ENCODE results near the gene MCM7. TPM values are rescaled to one million over a fixed set of nuclear protein-coding genes. Genes with fewer than 3 reads are reported as not detected.
A peak's percentile ranks its signal among the peaks of the same experiment; 100 is the strongest.

The MCM7 gene
- total RNA-seq, 1 donor from 2014 or later, result 196 TPM

DNA sequence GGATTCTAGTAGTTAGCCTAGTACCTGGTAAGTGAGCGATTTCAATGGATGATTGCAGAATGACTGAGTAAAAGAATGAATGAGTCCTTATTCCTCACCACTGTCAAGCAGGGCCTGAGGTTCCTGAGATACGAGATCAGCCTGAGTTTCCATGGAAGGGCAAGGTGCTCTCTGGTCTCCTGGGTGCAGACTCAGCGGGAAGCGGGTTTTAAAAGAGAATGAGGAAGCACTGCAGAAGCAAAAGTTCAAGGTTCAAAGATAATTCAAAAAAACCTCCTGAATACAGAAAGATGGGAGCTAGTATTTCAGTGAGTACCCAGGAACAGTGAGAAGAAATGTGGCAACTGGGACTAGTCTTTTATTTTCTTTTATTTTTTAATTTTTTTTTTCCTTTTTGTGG, 24.0 kb downstream of the MCM7 start:
- Mint-ChIP-seq H3K27me3 (ENCODE audit: unreplicated experiment) (peaks cover 20% of the 10 kb centered on the region), H3K4me1 (ENCODE audit: low read depth, unreplicated experiment) (peaks cover 8% of the 10 kb centered on the region), H3K9me3 (ENCODE audit: unreplicated experiment) (peaks cover 23% of the 10 kb centered on the region), H3K27ac (ENCODE audit: unreplicated experiment) (no peak overlapping the region), H3K36me3 (ENCODE audit: unreplicated experiment) (peaks cover 44% of the 10 kb centered on the region), H3K4me3 (ENCODE audit: unreplicated experiment) (no peak overlapping the region)
- TF ChIP-seq, protein P1, sequence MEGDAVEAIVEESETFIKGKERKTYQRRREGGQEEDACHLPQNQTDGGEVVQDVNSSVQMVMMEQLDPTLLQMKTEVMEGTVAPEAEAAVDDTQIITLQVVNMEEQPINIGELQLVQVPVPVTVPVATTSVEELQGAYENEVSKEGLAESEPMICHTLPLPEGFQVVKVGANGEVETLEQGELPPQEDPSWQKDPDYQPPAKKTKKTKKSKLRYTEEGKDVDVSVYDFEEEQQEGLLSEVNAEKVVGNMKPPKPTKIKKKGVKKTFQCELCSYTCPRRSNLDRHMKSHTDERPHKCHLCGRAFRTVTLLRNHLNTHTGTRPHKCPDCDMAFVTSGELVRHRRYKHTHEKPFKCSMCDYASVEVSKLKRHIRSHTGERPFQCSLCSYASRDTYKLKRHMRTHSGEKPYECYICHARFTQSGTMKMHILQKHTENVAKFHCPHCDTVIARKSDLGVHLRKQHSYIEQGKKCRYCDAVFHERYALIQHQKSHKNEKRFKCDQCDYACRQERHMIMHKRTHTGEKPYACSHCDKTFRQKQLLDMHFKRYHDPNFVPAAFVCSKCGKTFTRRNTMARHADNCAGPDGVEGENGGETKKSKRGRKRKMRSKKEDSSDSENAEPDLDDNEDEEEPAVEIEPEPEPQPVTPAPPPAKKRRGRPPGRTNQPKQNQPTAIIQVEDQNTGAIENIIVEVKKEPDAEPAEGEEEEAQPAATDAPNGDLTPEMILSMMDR (IDR thresholded peaks at IDR 0.05; ENCODE audit: partially characterized antibody, unreplicated experiment), result no peak
- DNase-seq, result no peak

DNA sequence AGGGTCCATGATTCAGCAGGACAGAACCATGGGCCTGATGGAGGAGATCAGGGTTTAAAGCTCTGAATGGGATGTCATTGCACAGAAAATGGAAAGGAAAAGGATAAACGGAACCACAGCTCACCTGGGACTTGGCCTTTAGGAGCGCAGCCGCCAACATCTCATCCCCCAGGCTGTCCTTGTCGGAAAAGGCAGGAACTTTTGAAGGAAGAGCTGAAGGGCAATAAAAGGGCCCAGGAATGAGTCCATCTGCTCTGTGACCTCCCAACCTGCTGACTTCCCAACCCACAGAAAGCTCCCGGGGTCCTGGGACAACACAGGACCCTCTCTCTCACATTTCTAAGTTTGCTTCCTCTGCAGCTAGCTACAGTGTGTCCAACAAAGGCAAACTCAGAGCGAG, 25.8 kb downstream of the MCM7 start:
- H3K27me3 Mint-ChIP-seq (ENCODE audit: unreplicated experiment), result peaks cover 30% of the 10 kb centered on the region
- DNase-seq, result no peak
- H3K9me3 Mint-ChIP-seq (ENCODE audit: unreplicated experiment), result peaks cover 39% of the 10 kb centered on the region
- peaks cover 8% of the 10 kb centered on the region for H3K4me1 Mint-ChIP-seq (ENCODE audit: low read depth, unreplicated experiment)
- H3K4me3 Mint-ChIP-seq (ENCODE audit: unreplicated experiment), result peak overlapping the region; percentile 34
- peaks cover 62% of the 10 kb centered on the region for H3K36me3 Mint-ChIP-seq (ENCODE audit: unreplicated experiment)
- no peak overlapping the region for H3K27ac Mint-ChIP-seq (ENCODE audit: unreplicated experiment)
- TF ChIP-seq, protein P1 (IDR thresholded peaks at IDR 0.05; ENCODE audit: partially characterized antibody, unreplicated experiment), result no peak

DNA sequence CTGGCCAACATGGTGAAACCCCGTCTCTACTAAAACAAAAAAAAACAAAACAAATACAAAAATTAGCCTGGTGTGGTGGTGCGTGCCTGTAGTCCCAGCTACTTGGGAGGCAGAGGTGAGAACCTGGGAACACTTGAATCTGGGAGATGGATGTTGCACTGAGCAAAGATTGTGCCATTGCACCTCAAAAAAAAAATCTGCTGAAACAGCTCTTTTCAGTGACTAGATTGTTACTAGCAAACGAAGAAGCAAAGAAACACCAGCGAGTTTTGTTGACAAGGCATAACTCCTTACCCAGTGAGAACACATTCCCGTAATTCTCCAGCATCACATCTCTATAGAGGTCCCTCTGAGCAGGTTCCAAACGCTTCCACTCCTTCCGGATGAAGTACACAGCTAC, 26.4 kb downstream of the MCM7 start:
- Mint-ChIP-seq H3K4me3 (ENCODE audit: unreplicated experiment) (no peak overlapping the region), H3K36me3 (ENCODE audit: unreplicated experiment) (peaks cover 68% of the 10 kb centered on the region), H3K27me3 (ENCODE audit: unreplicated experiment) (peaks cover 28% of the 10 kb centered on the region), H3K9me3 (ENCODE audit: unreplicated experiment) (peaks cover 42% of the 10 kb centered on the region), H3K27ac (ENCODE audit: unreplicated experiment) (no peak overlapping the region), H3K4me1 (ENCODE audit: low read depth, unreplicated experiment) (peaks cover 4% of the 10 kb centered on the region)
- TF ChIP-seq, protein P1 (IDR thresholded peaks at IDR 0.05; ENCODE audit: partially characterized antibody, unreplicated experiment), result no peak
- DNase-seq, result no peak

DNA sequence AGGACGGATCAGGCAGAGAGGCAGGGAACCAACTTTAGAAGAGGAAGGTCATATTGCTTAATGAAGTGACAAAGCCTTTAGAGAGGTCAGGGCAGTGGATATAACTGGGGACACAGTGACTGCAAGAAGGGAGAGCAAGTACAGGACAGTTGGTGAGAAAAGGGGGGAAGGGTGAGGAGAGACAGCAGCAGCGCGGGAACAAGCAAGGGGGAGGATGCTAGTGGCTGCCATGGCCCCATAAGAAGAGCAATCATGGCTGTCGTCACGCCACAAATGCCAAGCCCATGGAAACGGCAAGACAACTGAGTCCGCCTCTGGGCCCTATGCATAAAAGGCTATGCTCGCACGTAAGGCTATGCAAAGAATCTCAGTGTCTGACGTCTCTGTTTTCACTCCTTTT, 28.7 kb downstream of the MCM7 start:
- no peak for DNase-seq
- TF ChIP-seq, protein P1 (IDR thresholded peaks at IDR 0.05; ENCODE audit: partially characterized antibody, unreplicated experiment), result no peak
- H3K36me3 Mint-ChIP-seq (ENCODE audit: unreplicated experiment), result peaks cover 65% of the 10 kb centered on the region
- no peak overlapping the region for H3K27ac Mint-ChIP-seq (ENCODE audit: unreplicated experiment)
- no peaks in the 10 kb centered on the region for H3K4me1 Mint-ChIP-seq (ENCODE audit: low read depth, unreplicated experiment)
- H3K9me3 Mint-ChIP-seq (ENCODE audit: unreplicated experiment), result peaks cover 45% of the 10 kb centered on the region
- peaks cover 26% of the 10 kb centered on the region for H3K27me3 Mint-ChIP-seq (ENCODE audit: unreplicated experiment)
- no peak overlapping the region for H3K4me3 Mint-ChIP-seq (ENCODE audit: unreplicated experiment)

DNA sequence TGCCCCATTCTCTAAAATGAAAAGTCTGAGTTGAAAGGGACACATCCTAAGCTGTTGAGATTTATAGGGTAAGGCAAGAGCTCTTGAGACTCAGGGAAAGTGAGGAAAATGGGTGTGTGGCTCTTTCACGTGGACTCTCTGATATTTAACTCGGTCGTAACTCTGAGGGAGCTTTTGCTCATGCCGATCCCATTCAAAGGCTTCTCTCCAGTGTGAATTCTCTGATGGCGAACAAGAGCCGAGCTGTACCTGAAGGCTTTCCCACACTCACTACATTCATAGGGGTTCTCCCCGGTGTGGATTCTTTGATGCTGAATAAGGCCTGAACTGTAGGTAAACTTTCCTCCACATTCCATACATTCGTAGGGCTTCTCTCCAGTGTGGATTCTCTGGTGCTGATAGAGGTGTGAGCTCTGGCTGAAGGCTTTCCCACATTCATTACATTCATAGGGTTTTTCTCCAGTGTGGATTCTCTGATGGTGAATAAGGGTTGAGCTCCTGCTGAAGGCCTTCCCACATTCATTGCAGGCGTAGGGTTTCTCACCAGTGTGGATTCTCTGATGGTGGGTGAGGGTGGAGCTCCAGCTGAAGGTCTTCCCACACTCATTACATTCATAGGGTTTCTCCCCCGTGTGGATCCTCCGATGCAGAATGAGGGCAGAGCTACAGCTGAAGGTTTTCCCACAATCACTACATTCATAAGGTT, 30.0 kb downstream of the MCM7 start:
- H3K27me3 Mint-ChIP-seq (ENCODE audit: unreplicated experiment), result peaks cover 26% of the 10 kb centered on the region
- TF ChIP-seq, protein P1 (IDR thresholded peaks at IDR 0.05; ENCODE audit: partially characterized antibody, unreplicated experiment), result no peak
- no peaks in the 10 kb centered on the region for H3K4me1 Mint-ChIP-seq (ENCODE audit: low read depth, unreplicated experiment)
- peak overlapping the region; percentile 38 for H3K27ac Mint-ChIP-seq (ENCODE audit: unreplicated experiment)
- H3K4me3 Mint-ChIP-seq (ENCODE audit: unreplicated experiment), result no peak overlapping the region
- peaks cover 42% of the 10 kb centered on the region for H3K9me3 Mint-ChIP-seq (ENCODE audit: unreplicated experiment)
- peaks cover 55% of the 10 kb centered on the region for H3K36me3 Mint-ChIP-seq (ENCODE audit: unreplicated experiment)
- no peak for DNase-seq
